ENCODE results near the gene RFX2.

GRCh38 chr19:5958851-5959122 is 151.5 kb downstream of the RFX2 start:
- TF ChIP-seq CREB5 (CRISPR knock-in tag; IDR thresholded peaks at IDR 0.05; ENCODE audit: low read depth), result no peak
- no peak for TF ChIP-seq ZNF70 (CRISPR knock-in tag; IDR thresholded peaks at IDR 0.05)
- no peak for TF ChIP-seq OSR1 (CRISPR knock-in tag; IDR thresholded peaks at IDR 0.05)
- TF ChIP-seq CSRNP3 (CRISPR knock-in tag; IDR thresholded peaks at IDR 0.05), result no peak
- TF ChIP-seq ARNTL (CRISPR knock-in tag; IDR thresholded peaks at IDR 0.05; ENCODE audit: borderline replicate concordance, low read depth), result no peak
- no peak for TF ChIP-seq TOX (CRISPR knock-in tag; IDR thresholded peaks at IDR 0.05; ENCODE audit: borderline replicate concordance)
